ENCODE measurements around the gene KCNH5. TPM values are rescaled to one million over a fixed set of nuclear protein-coding genes. Genes with fewer than 3 reads are reported as not detected.

KCNH5 gene
- total RNA-seq, 1 experiment from 2014 or later, result 1.4 TPM

- ATAC-seq (no peak), DNase-seq (ENCODE audit: low spot score) (no peak)
- peaks cover 24% of the 10 kb centered on the region for H3K4me1 Mint-ChIP-seq
- TF ChIP-seq ATF1 (CRISPR knock-in tag; IDR thresholded peaks at IDR 0.05) (no peak), E2F4 (CRISPR knock-in tag; IDR thresholded peaks at IDR 0.05; ENCODE audit: borderline replicate concordance, low read depth) (no peak), ZNF512 (CRISPR knock-in tag; IDR thresholded peaks at IDR 0.05; ENCODE audit: borderline replicate concordance) (no peak), HMGA2 (CRISPR knock-in tag; IDR thresholded peaks at IDR 0.05) (no peak), AFF4 (CRISPR knock-in tag; IDR thresholded peaks at IDR 0.05; ENCODE audit: borderline replicate concordance) (no peak), FOXP4 (CRISPR knock-in tag; IDR thresholded peaks at IDR 0.05) (no peak), ETV6 (CRISPR knock-in tag; IDR thresholded peaks at IDR 0.05) (no peak), SMAD4 (CRISPR knock-in tag; IDR thresholded peaks at IDR 0.05) (no peak), ZMAT4 (CRISPR knock-in tag; IDR thresholded peaks at IDR 0.05) (no peak), ARID4B (CRISPR knock-in tag; IDR thresholded peaks at IDR 0.05; ENCODE audit: borderline replicate concordance) (no peak), CREM (CRISPR knock-in tag; IDR thresholded peaks at IDR 0.05) (no peak), FOXK1 (CRISPR knock-in tag; IDR thresholded peaks at IDR 0.05) (no peak), RORB (CRISPR knock-in tag; IDR thresholded peaks at IDR 0.05) (no peak), TP53 (CRISPR knock-in tag; IDR thresholded peaks at IDR 0.05) (no peak)
- no peaks in the 10 kb centered on the region for H3K36me3 Mint-ChIP-seq
- H3K27me3 Mint-ChIP-seq (ENCODE audit: low read depth), result no peaks in the 10 kb centered on the region
- ChIA-PET CTCF (no interaction called here), POLR2A (no interaction called here)
- no peak overlapping the region for H3K4me3 Mint-ChIP-seq
- no peak overlapping the region for H3K27ac Mint-ChIP-seq
- H3K9me3 Mint-ChIP-seq, result no peaks in the 10 kb centered on the region
Measured at GRCh38 chr14:62938778-62939177, 106.5 kb downstream of the KCNH5 start.
